Caco-2 (cell line): ENCODE results near the gene NPLOC4. TPM values are rescaled to one million over a fixed set of nuclear protein-coding genes. Genes with fewer than 3 reads are reported as not detected.

Experiments
- BruUV-seq: library from RNA; stranded (reverse); fragments of 400-500 nt; replicated peaks from 2 replicates; lab custom pipeline; 2021; lab: Mats Ljungman, UMichigan
- CTCF ChIA-PET: fragments of 300-600 bp; sonication (Branson Sonifier 250); formaldehyde crosslinking; loops from one replicate; lab custom pipeline; 2022; ENCODE audit warnings: antibody characterized with exemption; lab: Charles Lee
- POLR2A ChIA-PET: fragments of 300-600 bp; sonication (Branson Sonifier 250); formaldehyde crosslinking; loops from one replicate; lab custom pipeline; 2022; ENCODE audit warnings: antibody characterized with exemption; lab: Charles Lee
- DNase-seq, 2 experiments: peaks; one replicate each; pipeline versions ENCODE4 v3.0.0 to v3.0.0-alpha.2; 2020 to 2022
- H3K27me3 ChIP-seq: replicated peaks from 2 replicates; pipeline ENCODE4 v1.6.0; 2011; ENCODE audit warnings: low read length; ENCODE audit not compliant: control insufficient read depth, insufficient read depth
- H3K36me3 ChIP-seq: 2 replicates; pipeline ENCODE4 v1.5.1; 2011; ENCODE audit warnings: low read length; ENCODE audit not compliant: control insufficient read depth, insufficient read depth
- H3K4me1 ChIP-seq: fragments of 250-450 bp; sonication (Bioruptor Pico); 2 replicates; pipeline ENCODE4 v1.5.1; 2020; ENCODE audit warnings: mild to moderate bottlenecking
- H3K4me3 ChIP-seq: 2 replicates; pipeline ENCODE4 v1.5.1; 2011; ENCODE audit warnings: low read depth, mild to moderate bottlenecking, control low read depth, low read length
- H3K9me3 ChIP-seq: fragments of 250-450 bp; sonication (Bioruptor Pico); 2 replicates; pipeline ENCODE4 v1.5.1; 2020; ENCODE audit warnings: mild to moderate bottlenecking, moderate library complexity
- H3K27ac Mint-ChIP-seq: one replicate; pipeline ENCODE4 v1.8.0; 2022; ENCODE audit warnings: mixed read lengths; ENCODE audit not compliant: unreplicated experiment
- H3K27me3 Mint-ChIP-seq: one replicate; pipeline ENCODE4 v1.8.0; 2022; ENCODE audit warnings: mixed read lengths; ENCODE audit not compliant: insufficient read depth, unreplicated experiment
- H3K36me3 Mint-ChIP-seq: one replicate; pipeline ENCODE4 v1.8.0; 2022; ENCODE audit warnings: mild to moderate bottlenecking, mixed read lengths; ENCODE audit not compliant: insufficient read depth, unreplicated experiment
- H3K4me1 Mint-ChIP-seq: one replicate; pipeline ENCODE4 v1.8.0; 2022; ENCODE audit warnings: low read depth, mixed read lengths; ENCODE audit not compliant: unreplicated experiment
- H3K4me3 Mint-ChIP-seq: one replicate; pipeline ENCODE4 v1.8.0; 2022; ENCODE audit warnings: mild to moderate bottlenecking, moderate library complexity, mixed read lengths; ENCODE audit not compliant: unreplicated experiment
- H3K9me3 Mint-ChIP-seq: one replicate; pipeline ENCODE4 v1.8.0; 2022; ENCODE audit warnings: mixed read lengths; ENCODE audit not compliant: unreplicated experiment
- CTCF ChIP-seq, 2 experiments: fragments of 200-600 bp in 1 of 2; IDR thresholded peaks; 1 replicate in 1 of 2; 2 replicates in 1 of 2; pipeline versions ENCODE4 v1.5.1 to v1.8.0; 2011 to 2022; ENCODE audit warnings: antibody characterized with exemption in 1 of 2, control low read depth in 1 of 2, inconsistent platforms in 1 of 2, low read depth in 1 of 2, low read length in 1 of 2, mild to moderate bottlenecking in 1 of 2, moderate library complexity in 1 of 2; ENCODE audit not compliant: insufficient read depth in 1 of 2, severe bottlenecking in 1 of 2, unreplicated experiment in 1 of 2
- intact Hi-C: fragments of 100-400 bp; cut with micrococcal nuclease; formaldehyde crosslinking; loops from one replicate; pipeline ENCODE4 v1.10.0; 2022; ENCODE audit not compliant: unreplicated experiment
- total RNA-seq: library from RNA; stranded (reverse); gene quantifications from 2 replicates; pipeline ENCODE4 v1.2.3, GENCODE V29; 2022

Gene NPLOC4
- total RNA-seq, 1 experiment from 2014 or later, result 139 TPM

GRCh38 chr17:81574643-81574956, 62.3 kb downstream of the NPLOC4 start:
- no peak overlapping the region for H3K27ac Mint-ChIP-seq
- no peaks in the 10 kb centered on the region for H3K9me3 Mint-ChIP-seq
- BruUV-seq, result no TSS peak
- Histone ChIP-seq H3K36me3 (peaks cover 7% of the 10 kb centered on the region), H3K4me1 (peaks cover 25% of the 10 kb centered on the region), H3K9me3 (no peaks in the 10 kb centered on the region), H3K27me3 (no peaks in the 10 kb centered on the region), H3K4me3 (no peak overlapping the region)
- no peaks in the 10 kb centered on the region for H3K27me3 Mint-ChIP-seq
- DNase-seq, result no peak
- no peak for TF ChIP-seq CTCF (IDR thresholded peaks at IDR 0.05; ENCODE audit: insufficient read depth in 1 of 2, low read depth in 1 of 2, low read length in 1 of 2, severe bottlenecking in 1 of 2, unreplicated experiment in 1 of 2)
- H3K4me3 Mint-ChIP-seq, result no peak overlapping the region
- H3K36me3 Mint-ChIP-seq, result peaks cover 82% of the 10 kb centered on the region
- POLR2A ChIA-PET, result no interaction called here
- H3K4me1 Mint-ChIP-seq, result peaks cover 41% of the 10 kb centered on the region
- intact Hi-C loops, result no loop called here
- CTCF ChIA-PET, result no interaction called here

GRCh38 chr17:81573794-81574642, 62.9 kb downstream of the NPLOC4 start:
- ChIA-PET CTCF (no interaction called here), POLR2A (interaction anchor here (0.6 kb wide), 1 partner anchor 180 kb away, joined by 3 read pairs; no protein-coding TSS in a partner anchor)
- Mint-ChIP-seq H3K27me3 (no peaks in the 10 kb centered on the region), H3K4me3 (no peak overlapping the region), H3K4me1 (peaks cover 37% of the 10 kb centered on the region), H3K36me3 (peaks cover 83% of the 10 kb centered on the region), H3K27ac (no peak overlapping the region), H3K9me3 (no peaks in the 10 kb centered on the region)
- Histone ChIP-seq H3K36me3 (peaks cover 7% of the 10 kb centered on the region), H3K4me3 (no peak overlapping the region), H3K4me1 (peaks cover 25% of the 10 kb centered on the region), H3K27me3 (no peaks in the 10 kb centered on the region), H3K9me3 (no peaks in the 10 kb centered on the region)
- TF ChIP-seq CTCF (IDR thresholded peaks at IDR 0.05; ENCODE audit: insufficient read depth in 1 of 2, low read depth in 1 of 2, low read length in 1 of 2, severe bottlenecking in 1 of 2, unreplicated experiment in 1 of 2), result no peak
- DNase-seq, result no peak
- intact Hi-C loops, result no loop called here
- BruUV-seq, result no TSS peak

- Mint-ChIP-seq H3K27me3 (no peaks in the 10 kb centered on the region), H3K27ac (no peak overlapping the region), H3K9me3 (no peaks in the 10 kb centered on the region), H3K4me1 (peaks cover 27% of the 10 kb centered on the region), H3K4me3 (no peak overlapping the region), H3K36me3 (peaks cover 87% of the 10 kb centered on the region)
- peaks cover 17% of the 10 kb centered on the region for H3K4me1 ChIP-seq
- ChIA-PET CTCF (interaction anchor here (0.7 kb wide), 1 partner anchor 332 kb away, joined by 4 read pairs; no protein-coding TSS in a partner anchor), POLR2A (no interaction called here)
- no peaks in the 10 kb centered on the region for H3K27me3 ChIP-seq
- intact Hi-C loops, result no loop called here
- no peak for DNase-seq
- H3K4me3 ChIP-seq, result no peak overlapping the region
- H3K36me3 ChIP-seq, result peaks cover 7% of the 10 kb centered on the region
- BruUV-seq, result no TSS peak
- no peak for TF ChIP-seq CTCF (IDR thresholded peaks at IDR 0.05; ENCODE audit: insufficient read depth in 1 of 2, low read depth in 1 of 2, low read length in 1 of 2, severe bottlenecking in 1 of 2, unreplicated experiment in 1 of 2)
- no peaks in the 10 kb centered on the region for H3K9me3 ChIP-seq
Measured at GRCh38 chr17:81572563-81573168, 64.2 kb downstream of the NPLOC4 start.
